NCI-H1092 treated with DMSO at 0.1 percent for 48 hours (cell line): Measurements from ENCODE around the gene IL17RE.

Experiments used
- DNase-seq: peaks from one replicate; lab custom pipeline; 2025; lab: John Stamatoyannopoulos, UW

The IL17RE gene

GRCh38 chr3:9903904-9904303 is 1.3 kb downstream of the IL17RE start:
- no peak for DNase-seq

DNA sequence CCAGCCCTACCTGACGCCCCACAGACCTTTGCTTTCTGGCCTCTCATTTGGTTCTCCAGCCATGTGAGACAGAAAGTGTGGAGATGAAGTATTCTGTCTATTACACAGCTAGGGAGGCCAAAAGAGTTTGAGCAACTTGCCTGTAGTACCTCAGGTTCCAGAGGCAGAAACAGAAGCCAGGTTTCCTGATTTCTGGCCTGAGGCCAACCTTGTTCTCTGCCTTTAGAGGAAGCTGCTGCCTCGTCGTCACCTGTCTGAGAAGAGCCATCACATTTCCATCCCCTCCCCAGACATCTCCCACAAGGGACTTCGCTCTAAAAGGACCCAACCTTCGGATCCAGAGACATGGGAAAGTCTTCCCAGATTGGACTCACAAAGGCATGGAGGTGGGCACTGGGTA is 3.8 kb downstream of the IL17RE start:
- no peak for DNase-seq

DNA sequence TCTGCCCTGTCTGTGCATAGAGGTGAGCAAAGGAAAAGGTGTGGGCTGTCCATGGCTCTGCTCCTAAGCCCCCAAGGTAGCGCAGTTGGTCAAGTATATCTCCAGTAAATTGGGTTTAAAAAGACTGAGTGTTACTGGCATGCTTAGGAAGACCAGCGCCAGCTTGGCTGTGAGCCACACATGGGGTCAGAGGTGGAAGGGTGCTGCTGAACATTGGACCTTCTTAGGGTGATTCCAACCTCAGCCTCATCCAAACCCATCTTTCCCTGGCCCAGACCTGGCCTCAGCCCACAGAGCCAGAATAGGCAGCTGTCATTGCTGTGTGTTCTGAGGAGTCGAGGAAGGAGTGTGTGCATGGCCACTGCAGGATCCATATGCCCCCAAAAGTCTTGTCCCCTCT is 5.6 kb downstream of the IL17RE start:
- DNase-seq = no peak

- DNase-seq = no peak
Measured at GRCh38 chr3:9909221-9910013, 6.8 kb downstream of the IL17RE start.

GRCh38 chr3:9911863-9912262 is 9.2 kb downstream of the IL17RE start:
- no peak for DNase-seq

GRCh38 chr3:9912294-9912935 is 9.8 kb downstream of the IL17RE start:
- no peak for DNase-seq

DNA sequence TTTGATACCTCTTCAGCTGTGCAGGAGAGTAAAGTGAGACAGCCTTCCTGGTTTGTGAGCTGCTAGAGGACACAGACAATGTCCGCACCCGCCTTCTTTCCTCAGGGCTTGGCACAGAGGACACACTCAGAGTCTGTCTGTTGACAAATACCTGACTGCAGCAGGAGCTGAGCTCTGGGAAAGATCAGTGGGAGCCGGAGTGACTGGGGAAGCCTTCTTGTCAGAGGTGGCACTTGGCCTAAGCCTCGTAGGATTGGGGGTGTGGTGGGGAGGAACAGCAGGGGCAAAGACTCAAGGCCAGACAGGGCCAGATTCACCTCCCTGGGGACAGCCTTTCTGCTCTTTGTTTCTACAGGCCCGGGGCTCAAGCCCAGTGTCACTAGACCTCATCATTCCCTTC is 11.0 kb downstream of the IL17RE start:
- no peak for DNase-seq

- DNase-seq = no peak
Measured at GRCh38 chr3:9914011-9914410, 11.4 kb downstream of the IL17RE start.

- DNase-seq = no peak
Measured at GRCh38 chr3:9914559-9915253, 12.1 kb downstream of the IL17RE start.

DNA sequence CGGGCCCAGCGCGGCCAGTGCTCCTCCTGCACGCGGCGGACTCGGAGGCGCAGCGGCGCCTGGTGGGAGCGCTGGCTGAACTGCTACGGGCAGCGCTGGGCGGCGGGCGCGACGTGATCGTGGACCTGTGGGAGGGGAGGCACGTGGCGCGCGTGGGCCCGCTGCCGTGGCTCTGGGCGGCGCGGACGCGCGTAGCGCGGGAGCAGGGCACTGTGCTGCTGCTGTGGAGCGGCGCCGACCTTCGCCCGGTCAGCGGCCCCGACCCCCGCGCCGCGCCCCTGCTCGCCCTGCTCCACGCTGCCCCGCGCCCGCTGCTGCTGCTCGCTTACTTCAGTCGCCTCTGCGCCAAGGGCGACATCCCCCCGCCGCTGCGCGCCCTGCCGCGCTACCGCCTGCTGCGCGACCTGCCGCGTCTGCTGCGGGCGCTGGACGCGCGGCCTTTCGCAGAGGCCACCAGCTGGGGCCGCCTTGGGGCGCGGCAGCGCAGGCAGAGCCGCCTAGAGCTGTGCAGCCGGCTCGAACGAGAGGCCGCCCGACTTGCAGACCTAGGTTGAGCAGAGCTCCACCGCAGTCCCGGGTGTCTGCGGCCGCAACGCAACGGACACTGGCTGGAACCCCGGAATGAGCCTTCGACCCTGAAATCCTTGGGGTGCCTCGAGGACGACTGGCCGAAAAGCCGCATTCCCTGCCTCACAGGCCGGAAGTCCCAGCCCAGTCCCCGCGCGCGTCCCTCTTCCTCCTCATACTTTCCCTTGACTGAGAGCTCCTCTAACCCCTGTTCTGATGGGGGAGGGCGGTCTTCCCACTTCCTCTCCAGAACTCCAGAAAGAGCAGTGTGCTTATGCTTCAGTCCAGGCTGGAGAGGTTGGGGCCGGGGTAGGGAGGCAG is 12.8 kb downstream of the IL17RE start:
- DNase-seq = no peak

- DNase-seq = no peak
Measured at GRCh38 chr3:9916346-9916733, 13.7 kb downstream of the IL17RE start.

DNA sequence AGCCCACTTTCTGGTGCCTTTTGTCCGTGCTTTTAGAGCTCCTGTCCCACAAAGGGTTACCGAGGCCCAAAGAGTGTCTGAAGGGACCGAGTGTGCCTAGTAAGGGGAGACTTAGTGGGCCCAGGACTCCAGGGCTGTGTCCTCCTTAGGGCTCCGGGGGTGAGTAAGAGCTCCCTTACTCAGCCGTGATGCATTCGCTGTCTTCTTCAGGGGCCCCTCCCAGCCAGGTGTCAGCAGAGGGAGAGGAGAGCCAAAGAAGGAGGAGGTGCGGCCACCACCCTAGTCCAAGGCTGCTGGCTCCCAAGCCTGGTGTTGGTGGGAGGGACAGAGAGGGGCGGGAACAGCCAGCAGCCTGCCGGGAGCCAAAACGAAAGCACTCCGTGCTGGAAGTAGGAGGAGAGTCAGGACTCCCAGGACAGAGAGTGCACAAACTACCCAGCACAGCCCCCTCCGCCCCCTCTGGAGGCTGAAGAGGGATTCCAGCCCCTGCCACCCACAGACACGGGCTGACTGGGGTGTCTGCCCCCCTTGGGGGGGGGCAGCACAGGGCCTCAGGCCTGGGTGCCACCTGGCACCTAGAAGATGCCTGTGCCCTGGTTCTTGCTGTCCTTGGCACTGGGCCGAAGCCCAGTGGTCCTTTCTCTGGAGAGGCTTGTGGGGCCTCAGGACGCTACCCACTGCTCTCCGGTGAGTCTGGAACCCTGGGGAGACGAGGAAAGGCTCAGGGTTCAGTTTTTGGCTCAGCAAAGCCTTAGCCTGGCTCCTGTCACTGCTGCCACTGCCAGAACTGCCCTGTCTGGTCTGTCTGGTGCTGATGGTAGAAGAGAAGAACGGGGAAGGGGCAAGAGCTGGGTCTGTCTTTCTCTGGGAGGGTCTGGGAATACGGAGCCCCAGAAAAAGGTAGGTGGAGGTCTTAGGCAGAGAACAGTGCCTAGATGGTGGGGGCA is 14.4 kb downstream of the IL17RE start, which contains the start of gene IL17RC:
TSS of gene IL17RC (plus strand) at position 365 of the 947 bp plus-strand sequence. CDS start at position 583, 218 bp downstream.
- DNase-seq = no peak

- DNase-seq = no peak
Measured at GRCh38 chr3:9917820-9918219, 15.2 kb downstream of the IL17RE start.

- DNase-seq = no peak
Measured at GRCh38 chr3:9918261-9919038, 15.8 kb downstream of the IL17RE start.

DNA sequence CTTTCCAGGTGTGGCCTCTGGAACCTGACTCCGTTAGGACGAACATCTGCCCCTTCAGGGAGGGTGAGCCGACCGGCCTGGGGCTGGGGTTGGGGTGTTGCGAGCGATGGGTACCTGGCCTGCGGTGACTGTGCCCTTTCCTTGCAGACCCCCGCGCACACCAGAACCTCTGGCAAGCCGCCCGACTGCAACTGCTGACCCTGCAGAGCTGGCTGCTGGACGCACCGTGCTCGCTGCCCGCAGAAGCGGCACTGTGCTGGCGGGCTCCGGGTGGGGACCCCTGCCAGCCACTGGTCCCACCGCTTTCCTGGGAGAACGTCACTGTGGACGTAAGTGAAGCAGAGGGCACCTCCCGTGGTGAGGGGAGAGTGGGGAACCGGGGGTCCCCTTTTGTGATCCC is 25.5 kb downstream of the IL17RE start:
- no peak for DNase-seq

DNA sequence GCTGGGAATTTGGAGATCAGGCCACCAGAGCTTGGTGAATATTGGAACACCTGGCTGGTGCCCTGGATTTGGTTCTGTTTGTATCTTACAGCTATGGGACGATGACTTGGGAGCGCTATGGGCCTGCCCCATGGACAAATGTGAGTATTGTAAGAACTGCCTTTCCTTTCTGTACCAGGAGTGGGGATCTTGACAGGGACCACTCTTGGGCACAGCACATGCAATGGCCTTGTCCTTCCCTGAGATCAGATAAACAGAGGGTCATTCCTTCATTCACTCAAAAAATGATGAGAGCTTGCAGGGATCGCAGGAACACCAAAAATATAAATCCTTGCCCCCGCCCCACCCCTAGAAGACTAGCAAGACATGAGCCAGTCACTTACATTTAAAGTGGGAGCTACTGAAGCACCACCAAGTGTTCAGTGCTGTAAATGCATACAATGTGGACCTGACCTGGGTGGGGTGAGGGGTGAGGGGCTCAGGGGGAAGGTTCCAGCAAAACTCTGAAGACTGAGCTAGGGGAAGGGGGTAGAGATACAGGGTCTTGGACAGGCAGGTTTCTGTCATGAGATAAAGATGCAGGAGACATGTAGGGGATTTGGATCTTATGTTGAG is 28.3 kb downstream of the IL17RE start:
- DNase-seq = no peak

DNA sequence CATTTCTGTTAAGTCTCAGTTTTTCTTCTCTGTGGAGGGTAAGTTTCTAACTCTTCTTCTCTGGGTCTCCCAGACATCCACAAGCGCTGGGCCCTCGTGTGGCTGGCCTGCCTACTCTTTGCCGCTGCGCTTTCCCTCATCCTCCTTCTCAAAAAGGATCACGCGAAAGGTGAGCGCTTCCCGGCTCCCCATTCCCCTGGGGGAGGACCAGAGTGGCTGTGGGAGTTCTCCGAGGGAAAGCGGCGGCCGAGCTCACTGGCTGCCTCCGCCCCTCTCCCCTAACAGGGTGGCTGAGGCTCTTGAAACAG is 29.8 kb downstream of the IL17RE start:
- DNase-seq = no peak

GRCh38 chr3:9932843-9933560 is 30.4 kb downstream of the IL17RE start:
- DNase-seq = peak; percentile 62
